Neural progenitor cell (in vitro differentiated cells): ENCODE results near the gene ARL8A. TPM values are rescaled to one million over a fixed set of nuclear protein-coding genes. Genes with fewer than 3 reads are reported as not detected.
A peak's percentile ranks its signal among the peaks of the same experiment; 100 is the strongest.
"Not testable (repeated sequence)": the region's sequence is repeated elsewhere in the genome, so short reads cannot be mapped to it uniquely, and the experiment has no call there.

Experiments used
- DNase-seq: peaks from one replicate; pipeline ENCODE4 v3.0.0-alpha.2; 2016; ENCODE audit warnings: low spot score
- H2AFZ ChIP-seq: fragments of 200-600 bp; sonication (generic); replicated peaks from 2 replicates; pipeline ENCODE4 v1.6.1; 2016; ENCODE audit warnings: antibody characterized with exemption
- H3F3A ChIP-seq: fragments of 200-600 bp; sonication (generic); 2 replicates; pipeline ENCODE4 v1.6.1; 2016; ENCODE audit warnings: antibody characterized with exemption, low read depth
- H3K27ac ChIP-seq: fragments of 200-600 bp; sonication (generic); 2 replicates; pipeline ENCODE4 v1.5.1; 2016; ENCODE audit warnings: mild to moderate bottlenecking
- H3K27me3 ChIP-seq: fragments of 200-600 bp; sonication (generic); 2 replicates; pipeline ENCODE4 v1.6.1; 2016; ENCODE audit warnings: mild to moderate bottlenecking, moderate library complexity
- H3K36me3 ChIP-seq: fragments of 200-600 bp; sonication (generic); 2 replicates; pipeline ENCODE4 v1.5.1; 2016
- H3K4me1 ChIP-seq: fragments of 200-600 bp; sonication (generic); 2 replicates; pipeline ENCODE4 v1.6.1; 2016; ENCODE audit warnings: mixed run types
- H3K4me2 ChIP-seq: fragments of 200-600 bp; sonication (generic); 2 replicates; pipeline ENCODE4 v1.6.1; 2016
- H3K4me3 ChIP-seq: fragments of 200-600 bp; sonication (generic); 2 replicates; pipeline ENCODE4 v1.5.1; 2016
- H3K79me2 ChIP-seq: fragments of 200-600 bp; sonication (generic); 2 replicates; pipeline ENCODE4 v1.6.1; 2016; ENCODE audit warnings: low read depth
- H3K9ac ChIP-seq: fragments of 200-600 bp; sonication (generic); 2 replicates; pipeline ENCODE4 v1.6.1; 2016
- H3K9me3 ChIP-seq: fragments of 200-600 bp; sonication (generic); 2 replicates; pipeline ENCODE4 v1.5.1; 2016; ENCODE audit warnings: low read depth
- H4K20me1 ChIP-seq: fragments of 200-600 bp; sonication (generic); 2 replicates; pipeline ENCODE4 v1.6.1; 2016; ENCODE audit warnings: low read depth
- H3K27ac Mint-ChIP-seq: 3 replicates; pipeline ENCODE4 v1.8.0; 2021; ENCODE audit warnings: mixed read lengths
- H3K27me3 Mint-ChIP-seq: 2 replicates; pipeline ENCODE4 v1.8.0; 2022; ENCODE audit warnings: low read depth, mild to moderate bottlenecking, inconsistent platforms, moderate library complexity, mixed read lengths; ENCODE audit not compliant: insufficient read depth
- H3K36me3 Mint-ChIP-seq: 3 replicates; pipeline ENCODE4 v1.8.0; 2021; ENCODE audit warnings: mixed read lengths
- H3K4me1 Mint-ChIP-seq: 3 replicates; pipeline ENCODE4 v1.8.0; 2021; ENCODE audit warnings: mixed read lengths
- H3K4me3 Mint-ChIP-seq: 3 replicates; pipeline ENCODE4 v1.8.0; 2021; ENCODE audit warnings: mild to moderate bottlenecking, moderate library complexity, mixed read lengths
- H3K9me3 Mint-ChIP-seq: 3 replicates; pipeline ENCODE4 v1.8.0; 2020; ENCODE audit warnings: mixed read lengths
- CTCF ChIP-seq: fragments of 200-600 bp; sonication (generic); IDR thresholded peaks from 2 replicates; pipeline ENCODE4 v1.5.1; 2017; ENCODE audit warnings: antibody characterized with exemption, mild to moderate bottlenecking
- EZH2 ChIP-seq: fragments of 200-600 bp; sonication (generic); IDR thresholded peaks from 2 replicates; pipeline ENCODE4 v1.6.1; 2017; ENCODE audit warnings: antibody characterized with exemption, mild to moderate bottlenecking, moderate library complexity
- EZH2phosphoT487 ChIP-seq: fragments of 200-600 bp; sonication (generic); IDR thresholded peaks from 2 replicates; pipeline ENCODE4 v1.6.1; 2017; ENCODE audit warnings: antibody characterized with exemption
- total RNA-seq: library from RNA; depleted of rRNA; stranded (reverse); fragments of >200 nt; gene quantifications from 2 replicates; pipeline ENCODE4 v1.2.3, GENCODE V29; 2015; ENCODE audit warnings: low replicate concordance

ARL8A gene
- total RNA-seq, 1 donor from 2014 or later: 13.3 TPM

GRCh38 chr1:202192770-202193613 lies 48.5 kb upstream of the ARL8A start:
- Histone ChIP-seq H3K4me3 (peak overlapping the region; percentile 54), H3K9ac (no peak overlapping the region), H3K4me2 (peak overlapping the region; percentile 82), H3K27me3 (peaks cover 45% of the 10 kb centered on the region), H3K27ac (no peak overlapping the region), H3K9me3 (no peaks in the 10 kb centered on the region), H3K4me1 (peaks cover 4% of the 10 kb centered on the region), H3K36me3 (no peaks in the 10 kb centered on the region), H2AFZ (peak overlapping the region; percentile 71), H4K20me1 (no peaks in the 10 kb centered on the region), H3K79me2 (no peaks in the 10 kb centered on the region), H3F3A (peaks cover 9% of the 10 kb centered on the region)
- no peak overlapping the region for H3K27ac Mint-ChIP-seq
- DNase-seq: peak; percentile 84
- no peaks in the 10 kb centered on the region for H3K9me3 Mint-ChIP-seq
- H3K36me3 Mint-ChIP-seq: no peaks in the 10 kb centered on the region
- peaks cover 6% of the 10 kb centered on the region for H3K4me1 Mint-ChIP-seq
- H3K27me3 Mint-ChIP-seq: peaks cover 31% of the 10 kb centered on the region
- TF ChIP-seq CTCF (peak; percentile 83), EZH2 (no peak), EZH2phosphoT487 (no peak)
- H3K4me3 Mint-ChIP-seq: peak overlapping the region; percentile 73

GRCh38 chr1:202191391-202191790 lies 46.9 kb upstream of the ARL8A start:
- H3K36me3 ChIP-seq, H3K36me3 Mint-ChIP-seq, H3K4me2 ChIP-seq, H3K9me3 Mint-ChIP-seq, H3K4me1 ChIP-seq, H3K4me1 Mint-ChIP-seq, DNase-seq, H2AFZ ChIP-seq, H3F3A ChIP-seq, H3K4me3 ChIP-seq, H4K20me1 ChIP-seq, H3K27ac Mint-ChIP-seq, H3K9me3 ChIP-seq, H3K9ac ChIP-seq, H3K4me3 Mint-ChIP-seq, H3K27ac ChIP-seq, H3K79me2 ChIP-seq: not testable (repeated sequence)
- H3K27me3 Mint-ChIP-seq: peaks cover 31% of the 10 kb centered on the region
- peaks cover 40% of the 10 kb centered on the region for H3K27me3 ChIP-seq

GRCh38 chr1:202189918-202190715 lies 45.6 kb upstream of the ARL8A start:
- H3K27ac Mint-ChIP-seq: no peak overlapping the region

More at GRCh38 chr1:202189918-202190715, 45.6 kb upstream of the ARL8A start:
- Histone ChIP-seq H3K27me3 (peaks cover 27% of the 10 kb centered on the region), H3K9me3 (no peaks in the 10 kb centered on the region), H3K4me1 (peaks cover 4% of the 10 kb centered on the region), H3F3A (peaks cover 9% of the 10 kb centered on the region), H3K27ac (no peak overlapping the region), H4K20me1 (no peaks in the 10 kb centered on the region), H3K9ac (no peak overlapping the region), H3K79me2 (no peaks in the 10 kb centered on the region), H3K36me3 (no peaks in the 10 kb centered on the region), H3K4me3 (no peak overlapping the region), H2AFZ (no peak overlapping the region), H3K4me2 (no peak overlapping the region)
- TF ChIP-seq EZH2 (no peak), CTCF (peak; percentile 27)
- Mint-ChIP-seq H3K27me3 (peaks cover 20% of the 10 kb centered on the region), H3K9me3 (no peaks in the 10 kb centered on the region), H3K36me3 (no peaks in the 10 kb centered on the region), H3K4me1 (peaks cover 6% of the 10 kb centered on the region), H3K4me3 (no peak overlapping the region)
- no peak for DNase-seq
